Vagina (tissue), 2 donors: ENCODE measurements around the gene RPS6KA2. TPM values are rescaled to one million over a fixed set of nuclear protein-coding genes. Genes with fewer than 3 reads are reported as not detected.

Experiments
- DNase-seq, 2 donors: peaks; one replicate each; pipeline ENCODE4 v3.0.0-alpha.2; 2017; ENCODE audit errors: extremely low spot score in 2 of 2
- H3K27ac ChIP-seq: fragments of 200-600 bp; sonication (generic); one replicate; pipeline ENCODE4 v1.5.1; 2019
- H3K27me3 ChIP-seq: fragments of 200-600 bp; sonication (generic); one replicate; pipeline ENCODE4 v1.5.1; 2019
- H3K36me3 ChIP-seq, 2 donors: fragments of 200-600 bp; sonication (generic); one replicate each; pipeline ENCODE4 v1.5.1; 2017 to 2019
- H3K4me1 ChIP-seq: fragments of 200-600 bp; sonication (generic); one replicate; pipeline ENCODE4 v1.5.1; 2019
- H3K4me3 ChIP-seq, 2 donors: fragments of 200-600 bp; sonication (generic); 1 replicate in 1 of 2; 2 replicates in 1 of 2; pipeline ENCODE4 v1.5.1; 2016 to 2019
- H3K9me3 ChIP-seq: fragments of 200-600 bp; sonication (generic); one replicate; pipeline ENCODE4 v1.5.1; 2019
- POLR2A ChIP-seq, 2 donors: fragments of 450-650 bp; IDR thresholded peaks; one replicate each; pipeline ENCODE4 v1.6.1; 2017; ENCODE audit warnings: antibody characterized with exemption in 2 of 2, mild to moderate bottlenecking in 2 of 2, moderate library complexity in 2 of 2
- POLR2AphosphoS5 ChIP-seq, 2 donors: sonication (generic); formaldehyde crosslinking; IDR thresholded peaks; one replicate each; pipeline ENCODE4 v1.9.0; 2017; ENCODE audit warnings: antibody characterized with exemption in 2 of 2, mild to moderate bottlenecking in 2 of 2, low read depth in 1 of 2; ENCODE audit not compliant: insufficient read depth in 1 of 2
- intact Hi-C: fragments of 100-400 bp; cut with DNase I; formaldehyde crosslinking; loops from one replicate; pipeline ENCODE4 v1.15.1; 2023
- total RNA-seq: library from RNA; depleted of rRNA; stranded (reverse); fragments of >200 nt; gene quantifications from one replicate; pipeline ENCODE4 v1.2.3, GENCODE V29; 2016
- TF ChIP-seq, protein P1 (sequence below), 3 experiments: fragments of 450-650 bp in 2 of 3; fragments of 200-600 bp in 1 of 3; sonication (generic) in 1 of 3; IDR thresholded peaks; one replicate each; pipeline ENCODE4 v1.5.1; 2017 to 2019; ENCODE audit warnings: antibody characterized with exemption in 3 of 3, mild to moderate bottlenecking in 2 of 3, moderate library complexity in 2 of 3

RPS6KA2 gene
- total RNA-seq, 1 donor from 2014 or later = 65.1 TPM

DNA sequence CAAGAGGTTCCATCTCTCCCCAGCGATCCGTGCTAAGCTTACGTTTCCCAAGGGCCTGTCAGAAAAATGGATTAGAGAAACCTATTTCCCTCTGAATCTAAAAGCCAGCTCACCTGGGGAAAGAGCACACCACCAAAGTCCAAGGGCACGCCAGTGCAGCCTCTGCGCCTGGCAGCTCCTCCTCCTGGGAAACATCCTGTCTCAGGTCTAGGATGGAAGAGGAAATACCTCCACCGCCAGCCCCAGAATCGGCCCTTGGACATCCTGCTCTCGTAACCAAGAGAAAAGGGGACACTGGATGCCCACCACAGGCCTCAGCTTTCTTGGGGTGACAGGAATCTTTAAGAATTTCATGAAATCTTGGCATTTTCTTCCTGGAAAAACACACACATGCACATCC is 59.2 kb downstream of the RPS6KA2 start:
- intact Hi-C loops = no loop called here
- DNase-seq = no peak
- TF ChIP-seq, protein P1, sequence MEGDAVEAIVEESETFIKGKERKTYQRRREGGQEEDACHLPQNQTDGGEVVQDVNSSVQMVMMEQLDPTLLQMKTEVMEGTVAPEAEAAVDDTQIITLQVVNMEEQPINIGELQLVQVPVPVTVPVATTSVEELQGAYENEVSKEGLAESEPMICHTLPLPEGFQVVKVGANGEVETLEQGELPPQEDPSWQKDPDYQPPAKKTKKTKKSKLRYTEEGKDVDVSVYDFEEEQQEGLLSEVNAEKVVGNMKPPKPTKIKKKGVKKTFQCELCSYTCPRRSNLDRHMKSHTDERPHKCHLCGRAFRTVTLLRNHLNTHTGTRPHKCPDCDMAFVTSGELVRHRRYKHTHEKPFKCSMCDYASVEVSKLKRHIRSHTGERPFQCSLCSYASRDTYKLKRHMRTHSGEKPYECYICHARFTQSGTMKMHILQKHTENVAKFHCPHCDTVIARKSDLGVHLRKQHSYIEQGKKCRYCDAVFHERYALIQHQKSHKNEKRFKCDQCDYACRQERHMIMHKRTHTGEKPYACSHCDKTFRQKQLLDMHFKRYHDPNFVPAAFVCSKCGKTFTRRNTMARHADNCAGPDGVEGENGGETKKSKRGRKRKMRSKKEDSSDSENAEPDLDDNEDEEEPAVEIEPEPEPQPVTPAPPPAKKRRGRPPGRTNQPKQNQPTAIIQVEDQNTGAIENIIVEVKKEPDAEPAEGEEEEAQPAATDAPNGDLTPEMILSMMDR (IDR thresholded peaks at IDR 0.05) = no peak
- TF ChIP-seq POLR2AphosphoS5 (IDR thresholded peaks at IDR 0.05; ENCODE audit: insufficient read depth in 1 of 2, low read depth in 1 of 2) = no peak
- H3K27me3 ChIP-seq = no peaks in the 10 kb centered on the region
- no peaks in the 10 kb centered on the region for H3K36me3 ChIP-seq
- H3K27ac ChIP-seq = peak overlapping the region; percentile 26
- H3K4me3 ChIP-seq = no peak overlapping the region
- H3K9me3 ChIP-seq = no peaks in the 10 kb centered on the region
- H3K4me1 ChIP-seq = peaks cover 15% of the 10 kb centered on the region

DNA sequence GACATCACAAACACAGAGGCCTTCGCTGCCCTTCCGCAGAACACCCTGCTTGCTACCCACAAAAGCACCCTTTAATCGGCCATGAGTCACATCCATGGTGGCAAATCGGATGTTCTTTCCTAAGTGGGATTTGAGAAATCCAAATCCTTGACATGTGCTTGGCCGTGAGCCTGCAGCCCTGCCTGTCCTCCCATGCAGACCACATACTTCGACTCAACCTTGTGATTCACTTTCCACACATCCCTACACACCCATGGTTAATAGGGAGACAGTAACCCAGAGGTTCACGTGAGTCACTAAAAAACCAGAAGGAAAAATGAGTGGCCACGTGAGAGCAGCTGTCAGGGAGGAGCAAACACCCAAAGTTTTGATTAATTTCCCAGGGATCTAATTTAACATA is 59.9 kb downstream of the RPS6KA2 start:
- no peak for DNase-seq
- no peaks in the 10 kb centered on the region for H3K9me3 ChIP-seq
- intact Hi-C loops = no loop called here
- peak overlapping the region; percentile 26 for H3K27ac ChIP-seq
- H3K4me1 ChIP-seq = peaks cover 19% of the 10 kb centered on the region
- peak in 1 of 2 donors; percentile 83 for TF ChIP-seq POLR2AphosphoS5 (IDR thresholded peaks at IDR 0.05; ENCODE audit: insufficient read depth in 1 of 2, low read depth in 1 of 2)
- TF ChIP-seq, protein P1 (IDR thresholded peaks at IDR 0.05) = no peak
- no peaks in the 10 kb centered on the region for H3K36me3 ChIP-seq
- no peak overlapping the region for H3K4me3 ChIP-seq
- H3K27me3 ChIP-seq = no peaks in the 10 kb centered on the region

DNA sequence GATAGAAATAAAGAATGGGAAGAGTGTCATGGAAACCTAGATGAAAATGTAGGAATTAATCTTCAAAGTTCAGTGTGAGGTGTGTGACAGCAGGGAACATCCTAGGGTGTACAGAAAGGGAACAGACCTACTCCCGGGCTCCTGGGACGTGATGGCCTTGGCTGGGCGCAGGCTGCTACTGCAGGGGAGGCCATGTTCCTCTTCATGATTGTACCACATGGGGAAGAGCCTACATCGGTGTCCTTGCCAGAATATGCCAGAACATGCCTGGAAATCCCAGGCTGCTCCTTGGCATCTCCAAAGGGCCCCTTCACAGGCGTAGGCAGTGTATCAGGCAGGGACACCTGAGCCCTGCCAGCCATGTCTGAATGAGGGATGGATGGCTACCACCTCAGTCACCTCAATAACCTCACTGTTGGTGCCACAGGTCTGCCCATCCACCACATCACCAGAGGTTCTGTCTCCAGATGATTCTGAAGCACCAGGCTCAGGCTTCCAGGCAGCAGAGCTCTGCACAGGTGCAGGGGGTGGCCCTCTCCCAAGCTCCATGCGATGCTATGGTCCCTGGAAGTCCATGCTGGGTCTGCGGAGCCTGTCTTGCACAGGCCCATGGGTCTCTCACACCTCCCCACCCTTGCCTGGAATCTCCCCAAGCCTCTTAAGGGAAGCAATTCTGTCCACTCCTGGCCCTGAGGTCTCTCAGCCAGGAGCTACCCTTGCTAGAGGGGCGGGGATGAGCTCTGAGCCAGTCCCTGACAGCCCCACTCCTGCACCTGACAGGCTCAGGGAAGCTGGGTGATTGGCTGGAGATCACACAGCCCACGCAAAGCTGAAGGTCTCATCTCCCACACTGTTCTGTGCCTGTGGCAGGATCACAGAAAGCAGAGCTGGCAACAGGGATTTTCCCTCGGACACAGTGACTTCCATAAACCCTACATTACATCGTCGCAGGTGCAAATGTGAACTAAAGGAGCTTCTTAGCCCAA is 60.7 kb downstream of the RPS6KA2 start:
- Histone ChIP-seq H3K27me3 (no peaks in the 10 kb centered on the region), H3K27ac (peak overlapping the region; percentile 53), H3K4me1 (peaks cover 27% of the 10 kb centered on the region), H3K36me3 (no peaks in the 10 kb centered on the region), H3K4me3 (no peak overlapping the region), H3K9me3 (no peaks in the 10 kb centered on the region)
- DNase-seq = no peak
- TF ChIP-seq POLR2AphosphoS5 (IDR thresholded peaks at IDR 0.05; ENCODE audit: insufficient read depth in 1 of 2, low read depth in 1 of 2) (no peak), POLR2A (IDR thresholded peaks at IDR 0.05) (no peak)
- TF ChIP-seq, protein P1 (IDR thresholded peaks at IDR 0.05) = no peak
- intact Hi-C loops = no loop called here

GRCh38 chr6:166565084-166565967 is 61.7 kb downstream of the RPS6KA2 start:
- TF ChIP-seq POLR2A (IDR thresholded peaks at IDR 0.05) (no peak), POLR2AphosphoS5 (IDR thresholded peaks at IDR 0.05; ENCODE audit: insufficient read depth in 1 of 2, low read depth in 1 of 2) (no peak)
- TF ChIP-seq, protein P1 (IDR thresholded peaks at IDR 0.05) = no peak
- no peak overlapping the region for H3K27ac ChIP-seq
- H3K27me3 ChIP-seq = no peaks in the 10 kb centered on the region
- no peak overlapping the region for H3K4me3 ChIP-seq
- no peaks in the 10 kb centered on the region for H3K9me3 ChIP-seq
- intact Hi-C loops = no loop called here
- H3K36me3 ChIP-seq = no peaks in the 10 kb centered on the region
- DNase-seq = no peak
- H3K4me1 ChIP-seq = peaks cover 31% of the 10 kb centered on the region
